ENCODE results near the gene USP33. TPM values are rescaled to one million over a fixed set of nuclear protein-coding genes. Genes with fewer than 3 reads are reported as not detected.
"Not testable (repeated sequence)": the region's sequence is repeated elsewhere in the genome, so short reads cannot be mapped to it uniquely, and the experiment has no call there.

Gene USP33
- total and polyA plus RNA-seq, 2 of the 13 experiments (the other 11 are each of a cell fraction or from before 2014, with no cell fraction given) = 32.0 to 49.1 TPM

- intact Hi-C loops (cut with micrococcal nuclease; ENCODE audit: unreplicated experiment) (no loop called here), in situ Hi-C loops (cut with HindIII; ENCODE audit: extremely low pct_ligation_motif_present, low pct_unique_long_range_greater_than_20kb) (no loop called here)
- H2AFZ ChIP-seq (ENCODE audit: low read length) = no peak overlapping the region
- H3K27me3 ChIP-seq (ENCODE audit: control insufficient read depth in 1 of 2, insufficient read depth in 2 of 2, low read length in 2 of 2) = no peaks in the 10 kb centered on the region
- no peak overlapping the region for H3K9ac ChIP-seq (ENCODE audit: insufficient read depth, low read depth, low read length)
- peaks cover 19% of the 10 kb centered on the region for H3K4me1 ChIP-seq (ENCODE audit: insufficient read depth, low read length)
- FAIRE-seq (no peak), ATAC-seq (no peak), DNase-seq (ENCODE audit: low spot score) (no peak)
- TF ChIP-seq TCF7 (IDR thresholded peaks at IDR 0.05; ENCODE audit: low read depth) = no peak
- no TSS peak for BruUV-seq (replicated peaks)
- no peak overlapping the region for H3K4me2 ChIP-seq (ENCODE audit: low read depth, low read length)
- CTCF ChIA-PET (ENCODE audit: low intra/inter-chr PET ratio, low total read pairs) = no interaction called here
- H3K27ac ChIP-seq (ENCODE audit: extremely low read length, insufficient read depth, low read length) = no peak overlapping the region
- peaks cover 1 to 2% of the 10 kb centered on the region in 2 experiments; a peak in 1 of 5 replicates for H3K36me3 ChIP-seq (replicated peaks in 1 of 2; ENCODE audit: control insufficient read depth in 1 of 2, insufficient read depth in 2 of 2, low read length in 2 of 2)
- WGBS (ENCODE audit: low lambda C conversion rate) = 92% methylated on average over 3 of the region's 3 CpGs
- H3K79me2 ChIP-seq (ENCODE audit: insufficient read depth, low read length) = peaks cover 2% of the 10 kb centered on the region
- no peaks in the 10 kb centered on the region for H4K20me1 ChIP-seq (ENCODE audit: insufficient read depth, low read length)
- H3K9me3 ChIP-seq (ENCODE audit: low read length) = no peaks in the 10 kb centered on the region
- POLR2A ChIA-PET = interaction anchor here (1.0 kb wide), 1 partner anchor 15 kb away, joined by 5 read pairs; the partner anchor contains the start of gene MIGA1
- no peak overlapping the region for H3K4me3 ChIP-seq (replicated peaks in 1 of 3; ENCODE audit: insufficient read depth in 1 of 3, low read depth in 2 of 3, low read length in 3 of 3)
These were observed 34.9 kb upstream of the USP33 start for GRCh38 chr1:77794550-77794949.

- H2AFZ ChIP-seq (ENCODE audit: low read length); H3K27me3 ChIP-seq (ENCODE audit: control insufficient read depth in 1 of 2, insufficient read depth in 2 of 2, low read length in 2 of 2); FAIRE-seq; H3K4me3 ChIP-seq (replicated peaks in 1 of 3; ENCODE audit: insufficient read depth in 1 of 3, low read depth in 2 of 3, low read length in 3 of 3); BruUV-seq (replicated peaks); POLR2A ChIA-PET; H3K27ac ChIP-seq (ENCODE audit: extremely low read length, insufficient read depth, low read length); CTCF ChIA-PET (ENCODE audit: low intra/inter-chr PET ratio, low total read pairs); ATAC-seq; intact Hi-C loops (cut with micrococcal nuclease; ENCODE audit: unreplicated experiment); H4K20me1 ChIP-seq (ENCODE audit: insufficient read depth, low read length); H3K79me2 ChIP-seq (ENCODE audit: insufficient read depth, low read length); H3K4me2 ChIP-seq (ENCODE audit: low read depth, low read length); H3K9ac ChIP-seq (ENCODE audit: insufficient read depth, low read depth, low read length); DNase-seq (ENCODE audit: low spot score); H3K9me3 ChIP-seq (ENCODE audit: low read length): not testable (repeated sequence)
- 100% methylated on average over 1 of the region's 2 CpGs for WGBS (ENCODE audit: low lambda C conversion rate)
- Histone ChIP-seq H3K4me1 (ENCODE audit: insufficient read depth, low read length) (peaks cover 10% of the 10 kb centered on the region; the same call in 1 of the 2 replicates), H3K36me3 (replicated peaks in 1 of 2; ENCODE audit: control insufficient read depth in 1 of 2, insufficient read depth in 2 of 2, low read length in 2 of 2) (peaks cover 0 to 10% of the 10 kb centered on the region in 2 experiments; a peak in 1 of 5 replicates)
- in situ Hi-C loops (cut with HindIII; ENCODE audit: extremely low pct_ligation_motif_present, low pct_unique_long_range_greater_than_20kb) = loop anchor here (10.0 kb wide), 1 partner anchor 59 kb away; no protein-coding TSS in a partner anchor
These were observed 26.6 kb upstream of the USP33 start for GRCh38 chr1:77786093-77786741.
